PC-3 (cell line): ENCODE results near the gene SF3B6. TPM values are rescaled to one million over a fixed set of nuclear protein-coding genes. Genes with fewer than 3 reads are reported as not detected.

ENCODE experiments used
- ATAC-seq: fragments of 200-7000 bp; cut with Tn5 transposase; 2 replicates; pipeline ENCODE4 v1.9.1; 2020; ENCODE audit warnings: mild to moderate bottlenecking, moderate library complexity
- Bru-seq: library from RNA; stranded (reverse); fragments of 400-500 nt; gene quantifications from one replicate; lab custom pipeline; 2021; lab: Mats Ljungman, UMichigan
- BruChase-seq, 2 experiments: library from RNA; stranded (reverse); fragments of 400-500 nt; gene quantifications; one replicate each; lab custom pipeline; 2021; lab: Mats Ljungman, UMichigan
- BruUV-seq: library from RNA; stranded (reverse); fragments of 400-500 nt; replicated peaks from 2 replicates; lab custom pipeline; 2021; lab: Mats Ljungman, UMichigan
- CTCF ChIA-PET: fragments of 300-600 bp; sonication (Branson Sonifier 250); formaldehyde crosslinking; loops from one replicate; lab custom pipeline; 2022; ENCODE audit warnings: antibody characterized with exemption; lab: Charles Lee
- POLR2A ChIA-PET: fragments of 300-600 bp; sonication (Branson Sonifier 250); formaldehyde crosslinking; loops from one replicate; lab custom pipeline; 2022; ENCODE audit warnings: antibody characterized with exemption; ENCODE audit not compliant: unreplicated experiment; lab: Charles Lee
- DNase-seq: peaks from one replicate; pipeline ENCODE4 v3.0.0-alpha.2; 2015
- H2AFZ ChIP-seq: fragments of 300-600 bp; sonication (generic); 2 replicates; pipeline ENCODE4 v1.6.0; 2016; ENCODE audit warnings: antibody characterized with exemption, low read length
- H3F3A ChIP-seq: fragments of 300-600 bp; sonication (generic); one replicate; pipeline ENCODE4 v1.6.0; 2017; ENCODE audit warnings: antibody characterized with exemption, low read length, control low read depth, mild to moderate bottlenecking; ENCODE audit not compliant: unreplicated experiment
- H3K27ac ChIP-seq: fragments of 300-600 bp; sonication (generic); 2 replicates; pipeline ENCODE4 v1.5.1; 2016; ENCODE audit warnings: mild to moderate bottlenecking, low read length
- H3K27me3 ChIP-seq: fragments of 300-600 bp; sonication (generic); 2 replicates; pipeline ENCODE4 v1.6.1; 2016; ENCODE audit warnings: low read length, mixed read lengths
- H3K36me3 ChIP-seq: fragments of 300-600 bp; sonication (generic); 2 replicates; pipeline ENCODE4 v1.6.1; 2016; ENCODE audit warnings: low read depth, mixed run types, low read length, mixed read lengths
- H3K4me1 ChIP-seq: fragments of 300-600 bp; sonication (generic); 2 replicates; pipeline ENCODE4 v1.5.1; 2016; ENCODE audit warnings: low read length; ENCODE audit not compliant: insufficient read depth
- H3K4me2 ChIP-seq: fragments of 300-600 bp; sonication (generic); 2 replicates; pipeline ENCODE4 v1.6.0; 2016; ENCODE audit warnings: low read length
- H3K4me3 ChIP-seq: fragments of 300-600 bp; sonication (generic); 2 replicates; pipeline ENCODE4 v1.5.1; 2016; ENCODE audit warnings: mild to moderate bottlenecking, low read length, mixed read lengths
- H3K79me2 ChIP-seq: fragments of 300-600 bp; sonication (generic); 2 replicates; pipeline ENCODE4 v1.6.1; 2017; ENCODE audit warnings: low read length, mixed read lengths
- H3K9ac ChIP-seq: fragments of 300-600 bp; sonication (generic); 2 replicates; pipeline ENCODE4 v1.6.0; 2016; ENCODE audit warnings: mild to moderate bottlenecking, low read length
- H3K9me2 ChIP-seq: fragments of 300-600 bp; sonication (generic); replicated peaks from 2 replicates; pipeline ENCODE4 v1.6.1; 2016; ENCODE audit warnings: mixed run types, low read length, mixed read lengths
- H3K9me3 ChIP-seq: fragments of 300-600 bp; sonication (generic); 2 replicates; pipeline ENCODE4 v1.6.1; 2016; ENCODE audit warnings: low read length, mixed read lengths
- H4K20me1 ChIP-seq: fragments of 300-600 bp; sonication (generic); 2 replicates; pipeline ENCODE4 v1.6.1; 2016; ENCODE audit warnings: low read length, mixed read lengths
- EZH2 ChIP-seq: fragments of 300-600 bp; sonication (generic); IDR thresholded peaks from one replicate; pipeline ENCODE4 v1.6.1; 2017; ENCODE audit warnings: antibody characterized with exemption, mild to moderate bottlenecking, low read length; ENCODE audit not compliant: unreplicated experiment
- EZH2phosphoT487 ChIP-seq: fragments of 300-600 bp; sonication (generic); IDR thresholded peaks from 2 replicates; pipeline ENCODE4 v1.6.1; 2018; ENCODE audit warnings: mild to moderate bottlenecking, antibody characterized with exemption, low read length, borderline replicate concordance
- intact Hi-C: fragments of 100-400 bp; cut with micrococcal nuclease; formaldehyde crosslinking; loops from 2 replicates; pipeline ENCODE4 v1.9.0; 2023
- long read RNA-seq: library from polyadenylated mRNA; unstranded; transcript quantifications from one replicate; pipeline ENCODE4 v2.0.0, GENCODE V29; 2021; ENCODE audit not compliant: unreplicated experiment
- total RNA-seq: library from RNA; depleted of rRNA; stranded (reverse); fragments of >200 nt; gene quantifications from 2 replicates; pipeline ENCODE4 v1.2.3, GENCODE V29; 2014; rRNA removed
- TF ChIP-seq, protein P1 (sequence below): fragments of 300-600 bp; sonication (generic); conservative IDR thresholded peaks from 2 replicates; pipeline ENCODE4 v1.5.1; 2017; ENCODE audit warnings: antibody characterized with exemption, low read depth, mild to moderate bottlenecking, low read length

The SF3B6 gene, protein sequence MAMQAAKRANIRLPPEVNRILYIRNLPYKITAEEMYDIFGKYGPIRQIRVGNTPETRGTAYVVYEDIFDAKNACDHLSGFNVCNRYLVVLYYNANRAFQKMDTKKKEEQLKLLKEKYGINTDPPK
- 139 and 220 TPM in 2 replicates for total RNA-seq
- percentile 89 among the genes with signal in this experiment for Bru-seq, nascent RNA
- BruChase-seq, experiment 1, labeled RNA remaining after a 6-hour chase = percentile 93 among the genes with signal in this experiment
- percentile 80 among the genes with signal in this experiment for BruChase-seq, experiment 2, labeled RNA remaining after a 2-hour chase
- long read RNA-seq, transcript SF3B6-201 (4 exons, 770 nt) = major isoform, 82 of 115 reads
- long read RNA-seq, partial matches to known transcripts = 31 of 115 reads
- long read RNA-seq, other reads (novel, unspliced or antisense) = 2 of 115 reads

GRCh38 chr2:24075915-24076848 lies at the start of gene SF3B6:
Gene SF3B6, minus strand, starts transcription at chr2:24076326. Its CDS starts 97 bp downstream, at chr2:24076229.
- POLR2A ChIA-PET = interaction anchor here (0.5 to 1.4 kb wide), 5 partner anchors 35 to 211 kb away, joined by 3 to 23 read pairs (median 12); partner anchors contain the start of gene ATAD2B
- Histone ChIP-seq H3K9me2 (no peaks in the 10 kb centered on the region), H3K9ac (peak within 1 kb of the TSS; percentile 85), H3K79me2 (peaks cover 39% of the 10 kb centered on the region), H2AFZ (peak within 1 kb of the TSS; percentile 76), H4K20me1 (0 out of 2 replicates have a peak, but pooled peaks cover 3% of the 10 kb centered on the region), H3K36me3 (peaks cover 18% of the 10 kb centered on the region), H3K4me3 (peak within 1 kb of the TSS; percentile 97), H3K27me3 (no peaks in the 10 kb centered on the region), H3K4me2 (peak within 1 kb of the TSS; percentile 99), H3K9me3 (no peaks in the 10 kb centered on the region), H3K27ac (peak within 1 kb of the TSS; percentile 49), H3F3A (no peaks in the 10 kb centered on the region), H3K4me1 (peaks cover 13% of the 10 kb centered on the region)
- DNase-seq (peak; percentile 100), ATAC-seq (peak; percentile 88)
- CTCF ChIA-PET = interaction anchor here (0.9 to 1.7 kb wide), 4 partner anchors 29 to 251 kb away, joined by 3 to 11 read pairs (median 4); partner anchors contain the start of gene ATAD2B
- TSS peak; percentile 76 for BruUV-seq
- intact Hi-C loops = loop anchor here (1.0 kb wide), 3 partner anchors 8 to 61 kb away; partner anchors contain the start of genes TP53I3 and WDCP
- TF ChIP-seq, protein P1, sequence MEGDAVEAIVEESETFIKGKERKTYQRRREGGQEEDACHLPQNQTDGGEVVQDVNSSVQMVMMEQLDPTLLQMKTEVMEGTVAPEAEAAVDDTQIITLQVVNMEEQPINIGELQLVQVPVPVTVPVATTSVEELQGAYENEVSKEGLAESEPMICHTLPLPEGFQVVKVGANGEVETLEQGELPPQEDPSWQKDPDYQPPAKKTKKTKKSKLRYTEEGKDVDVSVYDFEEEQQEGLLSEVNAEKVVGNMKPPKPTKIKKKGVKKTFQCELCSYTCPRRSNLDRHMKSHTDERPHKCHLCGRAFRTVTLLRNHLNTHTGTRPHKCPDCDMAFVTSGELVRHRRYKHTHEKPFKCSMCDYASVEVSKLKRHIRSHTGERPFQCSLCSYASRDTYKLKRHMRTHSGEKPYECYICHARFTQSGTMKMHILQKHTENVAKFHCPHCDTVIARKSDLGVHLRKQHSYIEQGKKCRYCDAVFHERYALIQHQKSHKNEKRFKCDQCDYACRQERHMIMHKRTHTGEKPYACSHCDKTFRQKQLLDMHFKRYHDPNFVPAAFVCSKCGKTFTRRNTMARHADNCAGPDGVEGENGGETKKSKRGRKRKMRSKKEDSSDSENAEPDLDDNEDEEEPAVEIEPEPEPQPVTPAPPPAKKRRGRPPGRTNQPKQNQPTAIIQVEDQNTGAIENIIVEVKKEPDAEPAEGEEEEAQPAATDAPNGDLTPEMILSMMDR = no peak
- TF ChIP-seq EZH2phosphoT487 = no peak

- TF ChIP-seq, protein P1 = no peak
- TF ChIP-seq EZH2phosphoT487 (no peak), EZH2 (no peak)
- intact Hi-C loops = no loop called here
- ATAC-seq = peak; percentile 5; the same call in 1 of the 2 replicates
- DNase-seq = peak; percentile 32
- peak overlapping the region; percentile 96 for H2AFZ ChIP-seq
- peaks cover 18% of the 10 kb centered on the region for H3K79me2 ChIP-seq
- no peaks in the 10 kb centered on the region for H3K27me3 ChIP-seq
- ChIA-PET CTCF (no interaction called here), POLR2A (no interaction called here)
- H3K9me2 ChIP-seq = no peaks in the 10 kb centered on the region
- no peaks in the 10 kb centered on the region for H4K20me1 ChIP-seq
- H3K4me1 ChIP-seq = peaks cover 18% of the 10 kb centered on the region
- H3F3A ChIP-seq = no peaks in the 10 kb centered on the region
- peak overlapping the region; percentile 79 for H3K9ac ChIP-seq
- peak overlapping the region; percentile 85 for H3K4me2 ChIP-seq
- H3K36me3 ChIP-seq = no peaks in the 10 kb centered on the region
- H3K9me3 ChIP-seq = no peaks in the 10 kb centered on the region
- peak overlapping the region; percentile 82 for H3K4me3 ChIP-seq
- 0 out of 2 replicates have a peak overlapping the region, but pooled peaks have one; percentile 23 for H3K27ac ChIP-seq
- BruUV-seq = TSS peak; percentile 66
These were observed 47.9 kb upstream of the SF3B6 start for GRCh38 chr2:24123922-24124580.
